Measurements from ENCODE around the gene FAM13A. TPM values are rescaled to one million over a fixed set of nuclear protein-coding genes. Genes with fewer than 3 reads are reported as not detected.
"Not testable (repeated sequence)": the region's sequence is repeated elsewhere in the genome, so short reads cannot be mapped to it uniquely, and the experiment has no call there.

Gene FAM13A
- total RNA-seq, 1 donor from 2014 or later, result 13.2 TPM

GRCh38 chr4:89006307-89006706, 50.7 kb downstream of the FAM13A start:
- no peak for DNase-seq (ENCODE audit: low spot score in 2 of 2)
- Histone ChIP-seq H3K27ac (no peak overlapping the region), H3K36me3 (peaks cover 0 to 12% of the 10 kb centered on the region in 2 donors), H3K9me3 (no peaks in the 10 kb centered on the region), H3K27me3 (no peaks in the 10 kb centered on the region), H3K4me3 (no peak overlapping the region), H3K4me1 (no peaks in the 10 kb centered on the region)
- TF ChIP-seq CTCF (IDR thresholded peaks at IDR 0.05), result no peak
- intact Hi-C loops (cut with DNase I), result no loop called here

GRCh38 chr4:89005066-89005465, 51.9 kb downstream of the FAM13A start:
- H3K9me3 ChIP-seq; intact Hi-C loops (cut with DNase I); H3K4me3 ChIP-seq; DNase-seq (ENCODE audit: low spot score in 2 of 2); H3K4me1 ChIP-seq; H3K27me3 ChIP-seq; H3K27ac ChIP-seq: not testable (repeated sequence)
- H3K36me3 ChIP-seq, result peaks cover 0 to 12% of the 10 kb centered on the region in 2 donors

GRCh38 chr4:89001647-89002445, 55.1 kb downstream of the FAM13A start:
- Histone ChIP-seq H3K9me3 (no peaks in the 10 kb centered on the region), H3K27ac (no peak overlapping the region), H3K27me3 (no peaks in the 10 kb centered on the region), H3K4me1 (no peaks in the 10 kb centered on the region), H3K36me3 (peaks cover 0 to 12% of the 10 kb centered on the region in 2 donors), H3K4me3 (no peak overlapping the region)
- TF ChIP-seq CTCF (IDR thresholded peaks at IDR 0.05), result no peak
- no peak for DNase-seq (ENCODE audit: low spot score in 2 of 2)
- intact Hi-C loops (cut with DNase I), result no loop called here

GRCh38 chr4:89000844-89001360, 56.1 kb downstream of the FAM13A start:
- Histone ChIP-seq H3K27me3 (no peaks in the 10 kb centered on the region), H3K4me1 (no peaks in the 10 kb centered on the region), H3K27ac (no peak overlapping the region), H3K9me3 (no peaks in the 10 kb centered on the region), H3K4me3 (no peak overlapping the region), H3K36me3 (peaks cover 0 to 5% of the 10 kb centered on the region in 2 donors)
- no peak for TF ChIP-seq CTCF (IDR thresholded peaks at IDR 0.05)
- no peak for DNase-seq (ENCODE audit: low spot score in 2 of 2)
- intact Hi-C loops (cut with DNase I), result no loop called here

GRCh38 chr4:89000382-89000781, 56.6 kb downstream of the FAM13A start:
- no peak for DNase-seq (ENCODE audit: low spot score in 2 of 2)
- no peak overlapping the region for H3K27ac ChIP-seq
- no peaks in the 10 kb centered on the region for H3K4me1 ChIP-seq
- peaks cover 0 to 3% of the 10 kb centered on the region in 2 donors for H3K36me3 ChIP-seq
- H3K4me3 ChIP-seq, result no peak overlapping the region
- H3K9me3 ChIP-seq, result no peaks in the 10 kb centered on the region
- intact Hi-C loops (cut with DNase I), result no loop called here
- TF ChIP-seq CTCF (IDR thresholded peaks at IDR 0.05), result no peak
- no peaks in the 10 kb centered on the region for H3K27me3 ChIP-seq

- H3K36me3 ChIP-seq, result no peaks in the 10 kb centered on the region
- H3K27me3 ChIP-seq, result no peaks in the 10 kb centered on the region
- H3K27ac ChIP-seq, result no peak overlapping the region
- H3K9me3 ChIP-seq, result no peaks in the 10 kb centered on the region
- H3K4me3 ChIP-seq, result no peak overlapping the region
- no peaks in the 10 kb centered on the region for H3K4me1 ChIP-seq
- TF ChIP-seq CTCF (IDR thresholded peaks at IDR 0.05), result no peak
- intact Hi-C loops (cut with DNase I), result no loop called here
- no peak for DNase-seq (ENCODE audit: low spot score in 2 of 2)
Measured at GRCh38 chr4:88999392-88999930, 57.5 kb downstream of the FAM13A start.

All from ascending aorta (tissue), 2 donors.